Measurements from ENCODE around the gene CLTCL1. TPM values are rescaled to one million over a fixed set of nuclear protein-coding genes. Genes with fewer than 3 reads are reported as not detected.

CLTCL1 gene
- total RNA-seq, 3 donors from 2014 or later (not counting 1 experiment from before 2014, with no cell fraction given) = 0.86 to 1.2 (median 1.2) TPM

DNA sequence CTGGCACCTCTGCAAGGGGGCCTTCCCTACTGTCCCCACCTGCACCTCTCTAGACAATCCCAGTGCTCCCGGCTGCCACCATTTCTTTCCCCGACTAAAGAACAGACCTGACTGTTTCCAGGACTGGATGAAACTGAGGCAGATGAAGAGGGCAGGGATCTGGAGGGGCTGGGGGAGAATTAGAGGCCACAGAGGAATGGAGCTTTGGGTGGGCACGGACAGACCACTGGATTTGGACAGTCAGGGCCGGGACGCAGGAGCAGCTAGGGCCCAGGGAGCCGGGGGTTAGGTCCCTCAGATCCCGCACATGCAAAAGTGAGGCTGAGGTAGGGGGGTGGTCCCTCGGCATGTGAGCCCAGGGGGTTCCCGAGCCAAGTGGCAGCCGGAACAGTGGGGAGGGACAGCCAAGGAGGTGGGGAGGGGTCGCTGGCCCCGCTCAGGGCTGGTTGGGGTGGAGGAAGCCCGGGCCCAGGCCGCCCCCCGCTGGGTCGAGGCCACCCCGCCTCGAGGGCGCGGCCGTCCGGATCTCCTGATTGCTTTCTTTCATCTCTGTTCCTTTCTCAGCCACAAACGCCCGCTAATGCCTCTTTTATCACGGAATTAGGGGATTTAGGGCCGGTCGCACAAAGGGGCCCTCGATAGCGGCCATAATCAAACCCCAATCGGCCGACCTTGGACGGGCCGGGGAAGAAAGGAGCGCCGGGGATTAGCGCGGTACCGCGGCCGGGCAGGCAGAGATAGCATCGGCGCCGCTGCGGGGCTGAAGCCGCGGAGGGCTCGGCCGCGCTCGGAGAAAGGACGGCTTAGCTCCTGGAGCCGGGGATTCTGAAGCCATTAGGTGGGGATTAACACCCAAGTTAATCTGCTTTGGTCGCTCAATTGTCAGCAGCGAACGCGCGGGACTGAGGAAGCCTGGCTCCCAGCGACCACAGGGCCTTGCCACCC lies 122.2 kb downstream of the CLTCL1 start:
- TF ChIP-seq, protein P1, sequence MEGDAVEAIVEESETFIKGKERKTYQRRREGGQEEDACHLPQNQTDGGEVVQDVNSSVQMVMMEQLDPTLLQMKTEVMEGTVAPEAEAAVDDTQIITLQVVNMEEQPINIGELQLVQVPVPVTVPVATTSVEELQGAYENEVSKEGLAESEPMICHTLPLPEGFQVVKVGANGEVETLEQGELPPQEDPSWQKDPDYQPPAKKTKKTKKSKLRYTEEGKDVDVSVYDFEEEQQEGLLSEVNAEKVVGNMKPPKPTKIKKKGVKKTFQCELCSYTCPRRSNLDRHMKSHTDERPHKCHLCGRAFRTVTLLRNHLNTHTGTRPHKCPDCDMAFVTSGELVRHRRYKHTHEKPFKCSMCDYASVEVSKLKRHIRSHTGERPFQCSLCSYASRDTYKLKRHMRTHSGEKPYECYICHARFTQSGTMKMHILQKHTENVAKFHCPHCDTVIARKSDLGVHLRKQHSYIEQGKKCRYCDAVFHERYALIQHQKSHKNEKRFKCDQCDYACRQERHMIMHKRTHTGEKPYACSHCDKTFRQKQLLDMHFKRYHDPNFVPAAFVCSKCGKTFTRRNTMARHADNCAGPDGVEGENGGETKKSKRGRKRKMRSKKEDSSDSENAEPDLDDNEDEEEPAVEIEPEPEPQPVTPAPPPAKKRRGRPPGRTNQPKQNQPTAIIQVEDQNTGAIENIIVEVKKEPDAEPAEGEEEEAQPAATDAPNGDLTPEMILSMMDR (IDR thresholded peaks at IDR 0.05) = no peak
- H3K4me1 Mint-ChIP-seq = peaks cover 18 to 36% of the 10 kb centered on the region in 2 donors
- H3K27me3 Mint-ChIP-seq (ENCODE audit: low read depth in 2 of 2) = peaks cover 23 to 32% of the 10 kb centered on the region in 2 donors
- no peaks in the 10 kb centered on the region for H3K9me3 Mint-ChIP-seq
- no peaks in the 10 kb centered on the region for H3K36me3 Mint-ChIP-seq
- Histone ChIP-seq H3K27me3 (ENCODE audit: control insufficient read depth, insufficient read depth, low read length) (peaks cover 20% of the 10 kb centered on the region), H3K9me3 (ENCODE audit: control insufficient read depth, insufficient read depth, low read length) (no peaks in the 10 kb centered on the region), H3K36me3 (ENCODE audit: control insufficient read depth, insufficient read depth, low read length) (no peaks in the 10 kb centered on the region), H3K4me1 (ENCODE audit: control insufficient read depth, insufficient read depth, low read length) (peaks cover 41% of the 10 kb centered on the region), H3K4me3 (ENCODE audit: low read length) (no peak overlapping the region), H3K27ac (ENCODE audit: low read length) (no peak overlapping the region)
- 9% methylated on average over 58 of the region's 58 CpGs for WGBS (ENCODE audit: insufficient coverage)
- intact Hi-C loops (cut with micrococcal nuclease) = no loop called here
- ATAC-seq (no peak), DNase-seq (no peak)
- H3K27ac Mint-ChIP-seq = no peak overlapping the region
- peak overlapping the region; percentile 62 for H3K4me3 Mint-ChIP-seq

DNA sequence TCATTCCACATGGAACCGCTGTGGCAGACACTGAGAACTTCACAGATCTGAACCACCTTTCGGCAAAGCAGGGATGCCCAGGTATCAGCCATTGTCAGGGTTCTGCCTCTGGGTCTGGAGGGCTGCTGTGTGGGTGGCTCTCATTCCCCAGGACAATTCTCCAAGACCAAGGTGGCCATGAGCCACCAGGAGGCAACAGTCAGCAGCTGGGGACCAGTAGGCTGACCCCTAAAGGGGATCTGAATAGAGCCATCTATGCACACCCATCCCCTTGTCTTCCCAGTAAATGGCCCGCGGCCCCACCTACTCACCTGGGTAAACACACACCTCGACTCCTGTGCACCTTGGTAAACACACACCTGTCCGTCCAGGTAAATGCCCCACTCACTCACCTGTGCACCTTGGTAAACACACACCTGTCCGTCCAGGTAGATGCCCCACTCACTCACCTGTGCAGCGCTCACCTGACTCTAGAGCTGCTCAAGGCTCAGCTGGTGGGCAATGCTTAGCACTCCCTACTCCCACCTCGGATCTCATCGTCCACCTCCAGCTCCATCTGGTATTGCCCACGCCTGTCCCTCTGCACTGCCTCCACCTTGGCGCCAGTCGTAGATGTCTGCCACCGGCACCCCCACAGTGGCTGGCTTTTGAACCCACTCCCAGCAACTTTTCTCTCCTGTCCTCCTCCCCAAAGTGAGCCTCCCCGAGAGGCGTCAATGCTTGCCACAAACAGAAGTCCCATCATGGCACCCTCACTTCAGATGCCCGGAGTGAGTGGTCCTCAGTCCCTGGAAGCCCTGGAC lies 123.2 kb downstream of the CLTCL1 start:
- no peaks in the 10 kb centered on the region for H3K9me3 ChIP-seq (ENCODE audit: control insufficient read depth, insufficient read depth, low read length)
- Mint-ChIP-seq H3K27ac (no peak overlapping the region), H3K36me3 (no peaks in the 10 kb centered on the region), H3K4me3 (no peak overlapping the region), H3K4me1 (peaks cover 18 to 33% of the 10 kb centered on the region in 2 donors), H3K27me3 (ENCODE audit: low read depth in 2 of 2) (peaks cover 23 to 34% of the 10 kb centered on the region in 2 donors), H3K9me3 (no peaks in the 10 kb centered on the region)
- H3K36me3 ChIP-seq (ENCODE audit: control insufficient read depth, insufficient read depth, low read length) = no peaks in the 10 kb centered on the region
- H3K27ac ChIP-seq (ENCODE audit: low read length) = no peak overlapping the region
- ATAC-seq (no peak), DNase-seq (no peak)
- WGBS (ENCODE audit: insufficient coverage) = 82% methylated on average over 17 of the region's 17 CpGs
- peaks cover 20% of the 10 kb centered on the region for H3K27me3 ChIP-seq (ENCODE audit: control insufficient read depth, insufficient read depth, low read length)
- peaks cover 31% of the 10 kb centered on the region for H3K4me1 ChIP-seq (ENCODE audit: control insufficient read depth, insufficient read depth, low read length)
- H3K4me3 ChIP-seq (ENCODE audit: low read length) = no peak overlapping the region
- TF ChIP-seq, protein P1 (IDR thresholded peaks at IDR 0.05) = no peak
- intact Hi-C loops (cut with micrococcal nuclease) = no loop called here

DNA sequence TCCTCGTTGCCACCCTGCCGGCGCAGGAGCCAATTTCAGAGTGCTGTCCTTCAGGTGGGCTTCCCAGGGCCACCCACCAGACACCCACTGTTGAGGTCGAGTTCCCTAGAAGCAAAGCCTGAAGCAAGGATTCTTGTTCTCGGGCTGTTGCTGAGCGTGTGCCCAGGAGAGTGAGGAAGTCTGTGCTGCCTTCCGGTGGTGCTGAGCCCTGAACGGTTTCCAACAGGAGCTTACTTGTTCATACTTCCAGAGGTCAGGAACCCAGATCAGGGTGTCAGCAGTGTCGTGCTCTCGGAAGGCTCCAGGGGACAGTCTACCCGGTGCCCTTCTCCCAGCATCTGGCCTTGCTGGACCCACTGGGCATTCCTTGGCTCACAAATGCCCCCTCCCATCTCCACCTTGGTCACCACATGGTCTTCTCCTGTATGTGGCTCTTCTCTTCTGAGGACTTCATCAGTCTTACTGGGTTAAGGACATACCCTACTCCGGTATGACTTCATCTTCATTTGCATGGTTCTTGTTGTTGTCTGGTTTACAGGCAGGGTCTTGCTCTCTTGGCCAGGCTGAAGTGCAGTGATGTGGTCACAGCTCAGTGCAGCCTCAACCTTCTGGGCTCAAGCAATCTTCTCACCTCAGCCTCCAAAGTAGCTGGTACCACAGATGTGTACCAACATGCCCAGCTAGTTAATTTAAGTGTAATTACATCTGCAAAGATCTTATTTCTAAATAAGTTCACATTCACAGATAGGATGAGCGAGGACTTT lies 124.2 kb downstream of the CLTCL1 start:
- H3K4me1 Mint-ChIP-seq = peaks cover 12 to 23% of the 10 kb centered on the region in 2 donors
- H3K27me3 ChIP-seq (ENCODE audit: control insufficient read depth, insufficient read depth, low read length) = peaks cover 20% of the 10 kb centered on the region
- TF ChIP-seq, protein P1 (IDR thresholded peaks at IDR 0.05) = no peak
- no peaks in the 10 kb centered on the region for H3K9me3 ChIP-seq (ENCODE audit: control insufficient read depth, insufficient read depth, low read length)
- H3K27me3 Mint-ChIP-seq (ENCODE audit: low read depth in 2 of 2) = peaks cover 23 to 36% of the 10 kb centered on the region in 2 donors
- H3K27ac Mint-ChIP-seq = no peak overlapping the region
- WGBS (ENCODE audit: insufficient coverage) = 79% methylated on average over 13 of the region's 13 CpGs
- no peak overlapping the region for H3K4me3 ChIP-seq (ENCODE audit: low read length)
- H3K27ac ChIP-seq (ENCODE audit: low read length) = no peak overlapping the region
- ATAC-seq (no peak), DNase-seq (no peak)
- H3K4me1 ChIP-seq (ENCODE audit: control insufficient read depth, insufficient read depth, low read length) = peaks cover 21% of the 10 kb centered on the region
- H3K9me3 Mint-ChIP-seq = no peaks in the 10 kb centered on the region
- no peaks in the 10 kb centered on the region for H3K36me3 ChIP-seq (ENCODE audit: control insufficient read depth, insufficient read depth, low read length)
- no peak overlapping the region for H3K4me3 Mint-ChIP-seq
- no peaks in the 10 kb centered on the region for H3K36me3 Mint-ChIP-seq
- intact Hi-C loops (cut with micrococcal nuclease) = no loop called here

Data from natural killer cell (primary cell).